Ovary (tissue), 3 donors: ENCODE results near the gene SIGLEC15.

ENCODE experiments used
- CTCF ChIP-seq, 3 donors: fragments of 450-650 bp in 2 of 3; fragments of 200-600 bp in 1 of 3; IDR thresholded peaks; one replicate each; pipeline versions ENCODE4 v1.5.1 to v1.8.0; 2016 to 2022; ENCODE audit warnings: antibody characterized with exemption in 3 of 3, mild to moderate bottlenecking in 1 of 3
- EP300 ChIP-seq: sonication (generic); formaldehyde crosslinking; IDR thresholded peaks from one replicate; pipeline ENCODE4 v1.6.1; 2017; ENCODE audit warnings: antibody characterized with exemption
- POLR2A ChIP-seq: fragments of 450-650 bp; IDR thresholded peaks from one replicate; pipeline ENCODE4 v1.6.1; 2017; ENCODE audit warnings: antibody characterized with exemption, mild to moderate bottlenecking, moderate library complexity
- donor health status: DM: no; HTN: no; CAD: no.

GRCh38 chr18:45785134-45785533, 40.3 kb upstream of the SIGLEC15 start:
- TF ChIP-seq CTCF (IDR thresholded peaks at IDR 0.05) = no peak
- no peak for TF ChIP-seq POLR2A
- no peak for TF ChIP-seq EP300
